ENCODE results near the gene RGP1. TPM values are rescaled to one million over a fixed set of nuclear protein-coding genes. Genes with fewer than 3 reads are reported as not detected.

The RGP1 gene
- total RNA-seq, 3 donors from 2014 or later: 46.5 to 55.7 (median 55.7) TPM

DNA sequence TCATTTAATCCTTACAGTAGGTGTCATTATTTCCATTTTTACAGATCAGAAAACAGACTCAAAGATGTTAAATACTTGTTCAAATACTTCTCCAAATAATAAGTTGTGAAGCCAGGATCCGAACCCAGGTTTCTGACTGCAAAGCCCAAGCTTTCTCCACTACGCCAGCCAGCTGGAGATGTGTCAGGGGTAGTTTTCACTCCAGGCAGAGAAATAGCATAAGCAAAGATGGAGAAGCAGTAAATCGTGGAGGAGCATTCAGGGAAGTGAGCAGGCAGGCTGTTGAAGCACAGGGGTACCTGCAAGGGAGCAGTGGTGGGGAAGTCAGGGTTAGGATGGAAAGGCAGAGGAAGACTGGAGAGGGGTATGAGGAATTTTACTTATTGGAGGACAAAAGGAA lies 20.0 kb upstream of the RGP1 start:
- ATAC-seq (no peak), DNase-seq (no peak)
- TF ChIP-seq, protein P1, sequence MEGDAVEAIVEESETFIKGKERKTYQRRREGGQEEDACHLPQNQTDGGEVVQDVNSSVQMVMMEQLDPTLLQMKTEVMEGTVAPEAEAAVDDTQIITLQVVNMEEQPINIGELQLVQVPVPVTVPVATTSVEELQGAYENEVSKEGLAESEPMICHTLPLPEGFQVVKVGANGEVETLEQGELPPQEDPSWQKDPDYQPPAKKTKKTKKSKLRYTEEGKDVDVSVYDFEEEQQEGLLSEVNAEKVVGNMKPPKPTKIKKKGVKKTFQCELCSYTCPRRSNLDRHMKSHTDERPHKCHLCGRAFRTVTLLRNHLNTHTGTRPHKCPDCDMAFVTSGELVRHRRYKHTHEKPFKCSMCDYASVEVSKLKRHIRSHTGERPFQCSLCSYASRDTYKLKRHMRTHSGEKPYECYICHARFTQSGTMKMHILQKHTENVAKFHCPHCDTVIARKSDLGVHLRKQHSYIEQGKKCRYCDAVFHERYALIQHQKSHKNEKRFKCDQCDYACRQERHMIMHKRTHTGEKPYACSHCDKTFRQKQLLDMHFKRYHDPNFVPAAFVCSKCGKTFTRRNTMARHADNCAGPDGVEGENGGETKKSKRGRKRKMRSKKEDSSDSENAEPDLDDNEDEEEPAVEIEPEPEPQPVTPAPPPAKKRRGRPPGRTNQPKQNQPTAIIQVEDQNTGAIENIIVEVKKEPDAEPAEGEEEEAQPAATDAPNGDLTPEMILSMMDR (IDR thresholded peaks at IDR 0.05): no peak
- Histone ChIP-seq H3K4me3 (no peak overlapping the region), H3K9me3 (no peaks in the 10 kb centered on the region), H3K4me1 (ENCODE audit: low read depth) (peaks cover 37% of the 10 kb centered on the region), H3K36me3 (ENCODE audit: low read depth) (no peaks in the 10 kb centered on the region)
- intact Hi-C loops (cut with DNase I, micrococcal nuclease): no loop called here

DNA sequence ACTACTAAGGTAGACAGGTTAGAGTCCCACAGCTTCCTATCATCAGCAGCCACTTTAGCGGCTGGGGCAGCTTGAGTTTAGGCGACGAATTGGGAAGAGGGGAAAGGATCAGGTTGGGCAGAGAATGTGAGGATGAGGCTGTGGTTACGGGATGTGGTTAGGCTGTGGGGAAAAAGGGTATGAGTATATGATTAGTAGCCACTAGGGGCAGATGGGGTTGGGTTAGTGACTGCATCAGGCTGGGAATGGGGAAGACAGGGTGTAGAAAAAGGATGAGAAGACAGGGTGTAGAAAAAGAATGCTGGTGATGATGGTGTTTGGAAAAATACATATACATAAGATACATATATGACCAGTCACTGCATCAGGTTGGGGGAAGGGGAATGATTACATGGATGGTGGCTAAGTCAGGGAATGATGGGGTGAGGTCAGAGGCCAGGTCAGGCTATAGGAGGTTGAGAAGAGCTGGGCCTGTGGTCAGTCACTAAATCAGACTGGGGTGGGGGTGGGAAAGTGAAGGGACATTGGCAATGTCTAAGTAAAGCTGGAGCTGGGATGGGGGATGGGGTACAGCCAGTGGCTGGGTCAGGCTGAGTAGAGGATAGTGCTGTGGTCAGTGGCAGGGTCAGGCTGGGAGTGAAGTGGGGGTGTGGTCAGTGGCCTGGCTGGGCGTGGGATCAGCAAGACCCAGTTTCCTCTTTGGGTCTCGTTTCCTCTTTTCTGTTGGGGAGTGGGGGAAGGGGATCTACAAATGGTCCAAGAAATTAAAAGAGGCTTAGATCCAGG lies 19.2 kb upstream of the RGP1 start:
- H3K36me3 ChIP-seq (ENCODE audit: low read depth): no peaks in the 10 kb centered on the region
- ATAC-seq (no peak), DNase-seq (peak; percentile 54 to 79 (median 56))
- H3K4me3 ChIP-seq: no peak overlapping the region
- TF ChIP-seq, protein P1 (IDR thresholded peaks at IDR 0.05): peak; percentile 18
- H3K9me3 ChIP-seq: no peaks in the 10 kb centered on the region
- intact Hi-C loops (cut with DNase I, micrococcal nuclease): loop anchor here in 1 of 2 donors (5.0 kb wide), 1 partner anchor 73 kb away; the partner anchor contains the start of genes CCDC107 and RMRP
- H3K4me1 ChIP-seq (ENCODE audit: low read depth): peaks cover 45% of the 10 kb centered on the region

DNA sequence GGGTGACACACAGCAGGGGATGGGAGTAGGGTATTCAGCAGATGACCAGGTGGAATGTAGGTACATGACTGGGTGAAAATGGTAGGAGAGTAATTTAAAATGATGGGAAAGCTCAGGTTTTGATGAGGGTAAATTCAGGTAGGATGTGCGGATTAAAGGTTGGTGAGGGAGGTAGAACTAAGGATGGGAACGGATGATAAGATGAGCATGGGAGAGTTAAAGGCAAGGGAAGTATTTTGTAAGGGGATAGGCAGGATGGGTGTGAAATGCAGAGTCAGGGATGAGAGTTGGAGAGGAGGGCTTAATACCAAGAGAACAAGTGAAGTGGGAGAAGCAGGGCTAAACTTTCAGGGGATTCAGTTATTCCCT lies 18.6 kb upstream of the RGP1 start:
- Histone ChIP-seq H3K9me3 (no peaks in the 10 kb centered on the region), H3K4me1 (ENCODE audit: low read depth) (peaks cover 49% of the 10 kb centered on the region), H3K4me3 (no peak overlapping the region), H3K36me3 (ENCODE audit: low read depth) (no peaks in the 10 kb centered on the region)
- DNase-seq (no peak), ATAC-seq (no peak)
- intact Hi-C loops (cut with DNase I, micrococcal nuclease): loop anchor here in 1 of 2 donors (5.0 kb wide), 1 partner anchor 73 kb away; the partner anchor contains the start of genes CCDC107 and RMRP
- TF ChIP-seq, protein P1 (IDR thresholded peaks at IDR 0.05): no peak

DNA sequence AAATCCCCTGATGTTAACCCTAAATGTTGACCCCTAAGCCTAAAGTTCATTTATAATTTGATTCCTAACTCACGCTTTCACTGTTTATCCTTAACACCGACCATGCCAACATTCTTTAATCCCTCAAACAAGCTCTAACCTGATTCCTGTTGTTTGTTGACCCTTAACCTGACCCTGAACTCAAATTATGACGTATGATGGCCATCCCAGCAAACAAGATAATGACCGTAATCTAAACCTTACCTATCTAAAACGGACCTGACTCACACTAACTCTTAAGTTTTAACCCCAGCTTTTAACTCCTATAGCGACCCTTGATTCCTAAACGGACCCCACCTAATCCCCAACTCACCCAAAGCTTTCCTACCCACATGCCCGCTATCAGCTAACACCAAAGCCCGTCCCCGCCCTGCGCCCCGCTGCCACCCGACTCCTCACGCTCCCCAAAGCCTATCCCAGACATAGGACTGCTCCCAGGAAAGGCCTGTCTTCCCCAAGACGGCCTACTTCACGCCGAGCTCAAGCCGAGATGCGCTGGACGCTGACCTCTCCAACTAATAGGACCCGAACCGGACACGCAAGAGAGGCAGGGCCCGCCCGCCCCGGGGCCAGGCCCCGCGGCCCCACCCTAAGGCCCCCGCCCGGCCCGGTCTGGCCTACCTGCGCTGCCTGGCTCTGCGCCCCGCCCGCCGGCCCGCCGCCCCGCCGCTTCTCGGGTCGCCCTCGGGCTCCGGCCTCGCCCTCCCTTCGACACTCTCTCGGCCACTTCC lies 17.5 kb upstream of the RGP1 start:
- H3K4me3 ChIP-seq: peak overlapping the region; percentile 52
- ATAC-seq: no peak
- intact Hi-C loops (cut with DNase I, micrococcal nuclease): loop anchor here in 1 of 2 donors (5.0 kb wide), 1 partner anchor 74 kb away; the partner anchor contains the start of genes CCDC107 and RMRP
- H3K9me3 ChIP-seq: no peaks in the 10 kb centered on the region
- H3K4me1 ChIP-seq (ENCODE audit: low read depth): peaks cover 49% of the 10 kb centered on the region
- TF ChIP-seq, protein P1 (IDR thresholded peaks at IDR 0.05): no peak
- H3K36me3 ChIP-seq (ENCODE audit: low read depth): no peaks in the 10 kb centered on the region
- DNase-seq: no peak

DNA sequence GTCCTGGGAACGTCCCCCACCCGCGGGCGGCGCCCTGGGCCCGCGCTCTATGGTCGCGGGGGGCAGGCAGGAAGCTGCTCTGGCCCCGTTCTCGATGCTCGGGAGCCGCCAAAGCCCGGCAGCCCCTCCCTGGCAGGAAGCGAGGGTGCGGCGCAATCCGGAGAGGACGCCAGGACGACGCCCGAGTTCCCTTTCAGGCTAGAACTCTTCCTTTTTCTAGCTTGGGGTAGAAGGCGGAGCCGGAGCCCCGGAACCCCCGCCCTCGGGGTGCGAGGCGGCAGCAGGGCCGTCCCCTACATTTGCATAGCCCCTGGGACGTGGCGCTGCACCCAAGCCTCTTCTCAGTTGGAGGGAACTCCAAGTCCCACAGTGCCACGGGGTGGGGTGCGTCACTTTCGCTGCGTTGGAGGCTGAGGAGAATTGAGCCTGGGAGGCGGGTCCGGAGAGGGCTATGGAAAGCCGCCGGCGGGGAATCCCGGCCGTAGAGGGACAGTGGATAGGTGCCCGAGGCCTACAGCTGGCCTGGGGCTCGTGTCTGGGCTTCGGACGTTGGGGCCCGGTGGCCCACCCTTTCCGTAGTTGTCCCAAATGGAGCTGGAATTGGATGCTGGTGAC lies 16.8 kb upstream of the RGP1 start, which contains the start of the genes CREB3 and TLN1:
Gene CREB3, plus strand, starts transcription at position 482 of the 615 bp plus-strand sequence. Its CDS starts 107 bp downstream, at position 589.
Gene TLN1, minus strand, starts transcription at position 11 of the 615 bp plus-strand sequence. CDS start 6,501 bp downstream, outside the sequence.
- intact Hi-C loops (cut with DNase I, micrococcal nuclease): loop anchor here in 1 of 2 donors (5.0 kb wide), 1 partner anchor 75 kb away; the partner anchor contains the start of genes CCDC107 and RMRP
- Histone ChIP-seq H3K9me3 (no peaks in the 10 kb centered on the region), H3K4me3 (peak within 1 kb of the TSS; percentile 52), H3K4me1 (ENCODE audit: low read depth) (peaks cover 49% of the 10 kb centered on the region), H3K36me3 (ENCODE audit: low read depth) (no peaks in the 10 kb centered on the region)
- DNase-seq (peak; percentile 97 to 99 (median 99)), ATAC-seq (peak; percentile 88)
- TF ChIP-seq, protein P1 (IDR thresholded peaks at IDR 0.05): peak; percentile 16
